ENCODE measurements around the gene DIAPH2. TPM values are rescaled to one million over a fixed set of nuclear protein-coding genes. Genes with fewer than 3 reads are reported as not detected.

DIAPH2 gene
- total RNA-seq (15.8 TPM), polyA plus RNA-seq (ENCODE audit: insufficient read depth in 1 of 8, insufficient read length in 8 of 8, low replicate concordance in 1 of 8) (10 to 100 TPM in 2 of 8 donors, 1 to 10 TPM in 6; 5.2 to 11.1 (median 8.9) TPM)
- long read RNA-seq, donor 1 = 0 reads
- long read RNA-seq, donor 2 = 0 reads
- long read RNA-seq, donor 3 = 0 reads
- long read RNA-seq, donor 4 = 0 reads
- long read RNA-seq, donor 5, partial matches to known transcripts = 0 of 2 reads
- long read RNA-seq, donor 5, other reads (novel, unspliced or antisense) = 0 of 2 reads
- long read RNA-seq, donor 6, full-length matches to known transcripts = 3 of 3 reads
- long read RNA-seq, donor 6, partial matches to known transcripts = 0 of 3 reads
- long read RNA-seq, donor 6, other reads (novel, unspliced or antisense) = 0 of 3 reads
- long read RNA-seq, donor 7, full-length matches to known transcripts = 1 of 1 reads
- long read RNA-seq, donor 7, partial matches to known transcripts = 0 of 1 reads
- long read RNA-seq, donor 7, other reads (novel, unspliced or antisense) = 0 of 1 reads
- long read RNA-seq, donor 8 = 0 reads
- long read RNA-seq, donor 9 = 0 reads
- long read RNA-seq, donor 10 = 0 reads
- long read RNA-seq, donor 11 = 0 reads

- peak; percentile 83 for DNase-seq
- Histone ChIP-seq H3K27me3 (ENCODE audit: control insufficient read depth, insufficient read depth, low read length) (peaks cover 22% of the 10 kb centered on the region), H3K27ac (ENCODE audit: low read length) (peak within 1 kb of the TSS; percentile 88), H3K9me3 (replicated peaks; ENCODE audit: control insufficient read depth, low read depth, low read length) (no peaks in the 10 kb centered on the region), H3K4me1 (ENCODE audit: control insufficient read depth, insufficient read depth, low read length) (peaks cover 5% of the 10 kb centered on the region), H3K4me3 (ENCODE audit: low read length) (peak within 1 kb of the TSS; percentile 78), H3K36me3 (ENCODE audit: control insufficient read depth, insufficient read depth, low read length) (no peaks in the 10 kb centered on the region)
- WGBS (ENCODE audit: insufficient coverage) = 12% methylated on average over 52 of the region's 57 CpGs
Observed at GRCh38 chrX:96684339-96685209, at the start of gene DIAPH2. Gene DIAPH2 (plus strand): TSS chrX:96684842.

GRCh38 chrX:96650023-96650422 lies 34.6 kb upstream of the DIAPH2 start:
- H3K27me3 ChIP-seq (ENCODE audit: control insufficient read depth, insufficient read depth, low read length) = peaks cover 2% of the 10 kb centered on the region
- H3K36me3 ChIP-seq (ENCODE audit: control insufficient read depth, insufficient read depth, low read length) = no peaks in the 10 kb centered on the region
- no peak overlapping the region for H3K27ac ChIP-seq (ENCODE audit: low read length)
- no peak overlapping the region for H3K4me3 ChIP-seq (ENCODE audit: low read length)
- DNase-seq = no peak
- H3K4me1 ChIP-seq (ENCODE audit: control insufficient read depth, insufficient read depth, low read length) = no peaks in the 10 kb centered on the region
- WGBS (ENCODE audit: insufficient coverage) = 67% methylated on average over 1 of the region's 2 CpGs
- no peaks in the 10 kb centered on the region for H3K9me3 ChIP-seq (replicated peaks; ENCODE audit: control insufficient read depth, low read depth, low read length)

- no peak for DNase-seq
- peaks cover 6% of the 10 kb centered on the region for H3K27me3 ChIP-seq (ENCODE audit: control insufficient read depth, insufficient read depth, low read length)
- H3K4me3 ChIP-seq (ENCODE audit: low read length) = no peak overlapping the region
- WGBS (ENCODE audit: insufficient coverage) = 72% methylated on average over 17 of the region's 20 CpGs
- H3K9me3 ChIP-seq (replicated peaks; ENCODE audit: control insufficient read depth, low read depth, low read length) = peaks cover 3% of the 10 kb centered on the region
- H3K27ac ChIP-seq (ENCODE audit: low read length) = no peak overlapping the region
- H3K4me1 ChIP-seq (ENCODE audit: control insufficient read depth, insufficient read depth, low read length) = no peaks in the 10 kb centered on the region
- H3K36me3 ChIP-seq (ENCODE audit: control insufficient read depth, insufficient read depth, low read length) = no peaks in the 10 kb centered on the region
Observed at GRCh38 chrX:96655947-96656623, 28.6 kb upstream of the DIAPH2 start.

GRCh38 chrX:96682516-96682915 lies 2.1 kb upstream of the DIAPH2 start:
- Histone ChIP-seq H3K4me1 (ENCODE audit: control insufficient read depth, insufficient read depth, low read length) (peaks cover 5% of the 10 kb centered on the region), H3K4me3 (ENCODE audit: low read length) (no peak overlapping the region), H3K27me3 (ENCODE audit: control insufficient read depth, insufficient read depth, low read length) (peaks cover 22% of the 10 kb centered on the region), H3K36me3 (ENCODE audit: control insufficient read depth, insufficient read depth, low read length) (no peaks in the 10 kb centered on the region), H3K27ac (ENCODE audit: low read length) (no peak overlapping the region), H3K9me3 (replicated peaks; ENCODE audit: control insufficient read depth, low read depth, low read length) (no peaks in the 10 kb centered on the region)
- DNase-seq = no peak
- 58% methylated on average over 2 of the region's 4 CpGs for WGBS (ENCODE audit: insufficient coverage)

- H3K27ac ChIP-seq (ENCODE audit: low read length) = peak overlapping the region; percentile 88
- H3K27me3 ChIP-seq (ENCODE audit: control insufficient read depth, insufficient read depth, low read length) = peaks cover 22% of the 10 kb centered on the region
- DNase-seq = no peak
- H3K36me3 ChIP-seq (ENCODE audit: control insufficient read depth, insufficient read depth, low read length) = no peaks in the 10 kb centered on the region
- H3K4me1 ChIP-seq (ENCODE audit: control insufficient read depth, insufficient read depth, low read length) = peaks cover 5% of the 10 kb centered on the region
- WGBS (ENCODE audit: insufficient coverage) = 17% methylated on average over 6 of the region's 8 CpGs
- H3K9me3 ChIP-seq (replicated peaks; ENCODE audit: control insufficient read depth, low read depth, low read length) = no peaks in the 10 kb centered on the region
- peak overlapping the region; percentile 78 for H3K4me3 ChIP-seq (ENCODE audit: low read length)
Observed at GRCh38 chrX:96683997-96684338, 674 bp upstream of the DIAPH2 start.

GRCh38 chrX:96685210-96686099 lies 813 bp downstream of the DIAPH2 start:
- Histone ChIP-seq H3K27ac (ENCODE audit: low read length) (peak overlapping the region; percentile 88), H3K27me3 (ENCODE audit: control insufficient read depth, insufficient read depth, low read length) (peaks cover 22% of the 10 kb centered on the region), H3K9me3 (replicated peaks; ENCODE audit: control insufficient read depth, low read depth, low read length) (no peaks in the 10 kb centered on the region), H3K4me3 (ENCODE audit: low read length) (peak overlapping the region; percentile 78), H3K4me1 (ENCODE audit: control insufficient read depth, insufficient read depth, low read length) (peaks cover 5% of the 10 kb centered on the region), H3K36me3 (ENCODE audit: control insufficient read depth, insufficient read depth, low read length) (no peaks in the 10 kb centered on the region)
- WGBS (ENCODE audit: insufficient coverage) = 17% methylated on average over 19 of the region's 38 CpGs
- DNase-seq = peak; percentile 73

GRCh38 chrX:96687776-96688175 lies 3.1 kb downstream of the DIAPH2 start:
- WGBS (ENCODE audit: insufficient coverage) = no CpG with 5 or more reads among the region's 2 CpGs
- DNase-seq = no peak
- peaks cover 22% of the 10 kb centered on the region for H3K27me3 ChIP-seq (ENCODE audit: control insufficient read depth, insufficient read depth, low read length)
- H3K9me3 ChIP-seq (replicated peaks; ENCODE audit: control insufficient read depth, low read depth, low read length) = no peaks in the 10 kb centered on the region
- H3K4me1 ChIP-seq (ENCODE audit: control insufficient read depth, insufficient read depth, low read length) = peaks cover 5% of the 10 kb centered on the region
- no peak overlapping the region for H3K27ac ChIP-seq (ENCODE audit: low read length)
- H3K4me3 ChIP-seq (ENCODE audit: low read length) = no peak overlapping the region
- H3K36me3 ChIP-seq (ENCODE audit: control insufficient read depth, insufficient read depth, low read length) = no peaks in the 10 kb centered on the region

GRCh38 chrX:96688789-96689188 lies 4.1 kb downstream of the DIAPH2 start:
- DNase-seq = no peak
- Histone ChIP-seq H3K9me3 (replicated peaks; ENCODE audit: control insufficient read depth, low read depth, low read length) (no peaks in the 10 kb centered on the region), H3K27me3 (ENCODE audit: control insufficient read depth, insufficient read depth, low read length) (peaks cover 19% of the 10 kb centered on the region), H3K36me3 (ENCODE audit: control insufficient read depth, insufficient read depth, low read length) (no peaks in the 10 kb centered on the region), H3K4me3 (ENCODE audit: low read length) (no peak overlapping the region), H3K4me1 (ENCODE audit: control insufficient read depth, insufficient read depth, low read length) (peaks cover 5% of the 10 kb centered on the region), H3K27ac (ENCODE audit: low read length) (no peak overlapping the region)
- WGBS (ENCODE audit: insufficient coverage) = 66% methylated on average over 2 of the region's 4 CpGs

GRCh38 chrX:96689991-96690390 lies 5.3 kb downstream of the DIAPH2 start:
- DNase-seq = peak; percentile 77
- Histone ChIP-seq H3K9me3 (replicated peaks; ENCODE audit: control insufficient read depth, low read depth, low read length) (no peaks in the 10 kb centered on the region), H3K36me3 (ENCODE audit: control insufficient read depth, insufficient read depth, low read length) (no peaks in the 10 kb centered on the region), H3K4me3 (ENCODE audit: low read length) (no peak overlapping the region), H3K27ac (ENCODE audit: low read length) (no peak overlapping the region), H3K4me1 (ENCODE audit: control insufficient read depth, insufficient read depth, low read length) (no peaks in the 10 kb centered on the region), H3K27me3 (ENCODE audit: control insufficient read depth, insufficient read depth, low read length) (peaks cover 8% of the 10 kb centered on the region)
- 20% methylated on average over 1 of the region's 2 CpGs for WGBS (ENCODE audit: insufficient coverage)
